ENCODE measurements around the gene ABHD17C. TPM values are rescaled to one million over a fixed set of nuclear protein-coding genes. Genes with fewer than 3 reads are reported as not detected.

The ABHD17C gene
- total and polyA plus RNA-seq, 2 of the 8 experiments (the other 6 are each of a cell fraction or from before 2014, with no cell fraction given), result 20.2 to 29.8 TPM

- Histone ChIP-seq H4K20me1 (replicated peaks in 1 of 2; ENCODE audit: control insufficient read depth in 1 of 2, insufficient read depth in 2 of 2, low read length in 2 of 2) (no peaks in the 10 kb centered on the region), H3K36me3 (ENCODE audit: control insufficient read depth in 2 of 4, insufficient read depth in 4 of 4, low read length in 3 of 4) (peaks cover 0 to 10% (median 4%) of the 10 kb centered on the region in 4 experiments; a peak in 5 of 8 replicates), H2BK5ac (ENCODE audit: low read depth, low read length) (no peak overlapping the region), H2BK120ac (replicated peaks; ENCODE audit: low read depth, low read length) (no peak overlapping the region), H3K79me2 (ENCODE audit: control insufficient read depth in 1 of 2, insufficient read depth in 2 of 2, low read length in 2 of 2) (peaks cover 0 to 24% of the 10 kb centered on the region in 2 experiments; a peak in 2 of 4 replicates), H2AFZ (ENCODE audit: low read length) (no peak overlapping the region), H3K4me2 (ENCODE audit: insufficient read depth in 1 of 2, low read depth in 2 of 2, low read length in 2 of 2) (no peak overlapping the region), H2BK15ac (ENCODE audit: low read length) (no peak overlapping the region), H3K23me2 (ENCODE audit: low read depth, low read length) (no peaks in the 10 kb centered on the region), H3K27ac (ENCODE audit: low read depth, low read length) (no peak overlapping the region), H4K8ac (ENCODE audit: extremely low read depth, insufficient read depth, low read length) (no peak overlapping the region), H4K91ac (replicated peaks; ENCODE audit: insufficient read length, low read length) (no peak overlapping the region), H3K56ac (replicated peaks; ENCODE audit: insufficient read length, low read depth, low read length) (no peak overlapping the region), H3K4ac (replicated peaks; ENCODE audit: insufficient read length, low read depth, low read length) (no peak overlapping the region), H3K14ac (ENCODE audit: insufficient read length) (no peak overlapping the region), H3K4me1 (replicated peaks in 1 of 4; ENCODE audit: control insufficient read depth in 3 of 4, insufficient read depth in 4 of 4, low read length in 3 of 4) (0 out of 7 replicates have a peak, but pooled peaks cover 0 to 2% (median 0%) of the 10 kb centered on the region in 4 experiments), H3K23ac (ENCODE audit: insufficient read length) (no peak overlapping the region), H4K5ac (ENCODE audit: insufficient read length, low read depth, low read length) (no peak overlapping the region), H2AK5ac (ENCODE audit: low read depth, low read length) (no peak overlapping the region), H3K4me3 (ENCODE audit: extremely low read depth in 1 of 4, insufficient read depth in 2 of 4, low read depth in 3 of 4, low read length in 4 of 4) (no peak overlapping the region), H2BK12ac (ENCODE audit: low read depth, low read length) (no peak overlapping the region), H3K9ac (replicated peaks in 1 of 4; ENCODE audit: extremely low read depth in 1 of 4, low read depth in 3 of 4, low read length in 3 of 4) (no peak overlapping the region), H3K27me3 (replicated peaks in 1 of 4; ENCODE audit: control insufficient read depth in 3 of 4, extremely low read depth in 1 of 4, insufficient read depth in 3 of 4, low read length in 3 of 4) (no peaks in the 10 kb centered on the region), H3K18ac (ENCODE audit: extremely low read depth, low read length) (no peak overlapping the region), H3K9me3 (ENCODE audit: insufficient read depth in 2 of 2, low read depth in 1 of 2, low read length in 1 of 2) (peaks cover 5 to 9% of the 10 kb centered on the region in 2 experiments; a peak in 3 of 4 replicates), H2BK20ac (ENCODE audit: low read length) (no peak overlapping the region), H3K79me1 (ENCODE audit: low read depth, low read length) (no peaks in the 10 kb centered on the region)
- FAIRE-seq (no peak), DNase-seq (ENCODE audit: low read depth in 1 of 2, low spot score in 2 of 2) (no peak)
- TF ChIP-seq ATF3 (IDR thresholded peaks at IDR 0.05; ENCODE audit: insufficient read depth, low read depth, low read length), result no peak
- TF ChIP-seq SUZ12 (IDR thresholded peaks at IDR 0.05; ENCODE audit: low read length), result no peak
- no peak for TF ChIP-seq CBX8 (IDR thresholded peaks at IDR 0.05; ENCODE audit: borderline replicate concordance, low read depth, low read length)
- TF ChIP-seq ZNF274 (IDR thresholded peaks at IDR 0.05; ENCODE audit: borderline replicate concordance, extremely low read depth, low read length), result no peak
- no peak for TF ChIP-seq CBX5 (IDR thresholded peaks at IDR 0.05; ENCODE audit: low read depth, low read length)
- no peak for TF ChIP-seq HDAC2 (IDR thresholded peaks at IDR 0.05; ENCODE audit: borderline replicate concordance in 1 of 2, low read depth in 2 of 2, low read length in 2 of 2)
- TF ChIP-seq RFX5 (IDR thresholded peaks at IDR 0.05; ENCODE audit: borderline replicate concordance, low read depth, low read length), result no peak
- TF ChIP-seq SP2 (IDR thresholded peaks at IDR 0.05; ENCODE audit: low read length), result no peak
- ChIA-PET CTCF (ENCODE audit: partially characterized antibody) (interaction anchor here (0.6 to 0.8 kb wide), 2 partner anchors 9 to 57 kb away, joined by 3 to 4 read pairs; partner anchors contain the start of gene CEMIP), POLR2A (ENCODE audit: partially characterized antibody) (interaction anchor here (1.3 kb wide), 1 partner anchor 10 kb away, joined by 3 read pairs; no protein-coding TSS in a partner anchor)
- WGBS, 2 experiments (ENCODE audit: extremely low coverage in 1 of 2, insufficient coverage in 1 of 2, insufficient read length in 1 of 2, insufficient replicate concordance in 2 of 2, low coverage in 1 of 2, low lambda C conversion rate in 2 of 2, missing lambda C conversion rate in 1 of 2), result 87% methylated on average over 4 of the region's 4 CpGs; no CpG with 5 or more reads in 1 of the 2 experiments
Measured at GRCh38 chr15:80722811-80723210, 27.7 kb downstream of the ABHD17C start.

All from H1 (cell line).